GM23338 (cell line): ENCODE measurements around the gene ASPM. TPM values are rescaled to one million over a fixed set of nuclear protein-coding genes. Genes with fewer than 3 reads are reported as not detected.

Experiments used
- ATAC-seq: fragments of 200-7000 bp; cut with Tn5 transposase; 3 replicates; pipeline ENCODE4 v1.9.1; 2020
- DNase-seq: peaks from one replicate; pipeline ENCODE4 v3.0.0-alpha.2; 2015; ENCODE audit warnings: low spot score
- H2AFZ ChIP-seq: fragments of 200-600 bp; sonication (generic); 2 replicates; pipeline ENCODE4 v1.8.0; 2016; ENCODE audit warnings: antibody characterized with exemption, mild to moderate bottlenecking, moderate library complexity
- H3F3A ChIP-seq: fragments of 200-600 bp; sonication (generic); replicated peaks from 2 replicates; pipeline ENCODE4 v1.8.0; 2017; ENCODE audit warnings: antibody characterized with exemption, mixed run types, low read depth
- H3K27ac ChIP-seq: fragments of 200-600 bp; sonication (generic); 2 replicates; pipeline ENCODE4 v1.6.1; 2016; ENCODE audit warnings: low read depth
- H3K27me3 ChIP-seq: fragments of 200-600 bp; sonication (generic); 2 replicates; pipeline ENCODE4 v1.8.0; 2016; ENCODE audit warnings: mild to moderate bottlenecking, mixed run types, moderate library complexity; ENCODE audit not compliant: insufficient read depth
- H3K36me3 ChIP-seq: fragments of 200-600 bp; sonication (generic); 2 replicates; pipeline ENCODE4 v1.8.0; 2016; ENCODE audit warnings: mild to moderate bottlenecking; ENCODE audit not compliant: insufficient read depth
- H3K4me1 ChIP-seq: fragments of 200-600 bp; sonication (generic); 2 replicates; pipeline ENCODE4 v1.8.0; 2016; ENCODE audit warnings: mild to moderate bottlenecking, moderate library complexity; ENCODE audit not compliant: insufficient read depth
- H3K4me2 ChIP-seq: fragments of 200-600 bp; sonication (generic); 2 replicates; pipeline ENCODE4 v1.7.1; 2017; ENCODE audit warnings: mixed run types
- H3K4me3 ChIP-seq: fragments of 200-600 bp; sonication (generic); 2 replicates; pipeline ENCODE4 v1.6.1; 2016; ENCODE audit warnings: mixed run types
- H3K79me2 ChIP-seq: fragments of 200-600 bp; sonication (generic); replicated peaks from 2 replicates; pipeline ENCODE4 v1.8.0; 2017; ENCODE audit warnings: mild to moderate bottlenecking; ENCODE audit not compliant: insufficient read depth
- H3K9me2 ChIP-seq: fragments of 200-600 bp; sonication (generic); 2 replicates; pipeline ENCODE4 v1.8.0; 2017; ENCODE audit not compliant: insufficient read depth
- H4K20me1 ChIP-seq: fragments of 200-600 bp; sonication (generic); replicated peaks from 2 replicates; pipeline ENCODE4 v1.8.0; 2017; ENCODE audit warnings: mild to moderate bottlenecking; ENCODE audit not compliant: insufficient read depth
- H3K27ac Mint-ChIP-seq: 2 replicates; pipeline ENCODE4 v1.8.0; 2020; ENCODE audit warnings: inconsistent platforms, mild to moderate bottlenecking, moderate library complexity, mixed read lengths
- H3K27me3 Mint-ChIP-seq: 3 replicates; pipeline ENCODE4 v1.8.0; 2022; ENCODE audit warnings: low read depth, mild to moderate bottlenecking, moderate library complexity, mixed read lengths, inconsistent platforms; ENCODE audit not compliant: insufficient read depth, poor library complexity
- H3K36me3 Mint-ChIP-seq: 3 replicates; pipeline ENCODE4 v1.8.0; 2021; ENCODE audit warnings: low read depth, mild to moderate bottlenecking, inconsistent platforms, moderate library complexity, mixed read lengths
- H3K4me1 Mint-ChIP-seq: 3 replicates; pipeline ENCODE4 v1.8.0; 2020; ENCODE audit warnings: mild to moderate bottlenecking, inconsistent platforms, mixed read lengths
- H3K4me3 Mint-ChIP-seq: 3 replicates; pipeline ENCODE4 v1.8.0; 2021; ENCODE audit warnings: moderate library complexity, mild to moderate bottlenecking, inconsistent platforms, mixed read lengths
- H3K9me3 Mint-ChIP-seq: 3 replicates; pipeline ENCODE4 v1.8.0; 2020; ENCODE audit warnings: moderate library complexity, mild to moderate bottlenecking, inconsistent platforms, mixed read lengths
- CREB1 ChIP-seq: fragments of 250-450 bp; sonication (Bioruptor Pico); IDR thresholded peaks from 2 replicates; pipeline ENCODE4 v1.5.0; 2020; ENCODE audit warnings: low read depth, mild to moderate bottlenecking, moderate library complexity
- ETS1 ChIP-seq: IDR thresholded peaks from 2 replicates; pipeline ENCODE4 v1.6.1; 2016; ENCODE audit warnings: antibody characterized with exemption
- EZH2phosphoT487 ChIP-seq: fragments of 200-600 bp; sonication (generic); IDR thresholded peaks from one replicate; pipeline ENCODE4 v1.8.1; 2018; ENCODE audit warnings: antibody characterized with exemption; ENCODE audit not compliant: unreplicated experiment
- ZNF114 ChIP-seq: fragments of 250-450 bp; sonication (Bioruptor Pico); IDR thresholded peaks from 2 replicates; pipeline ENCODE4 v1.5.0; 2020; ENCODE audit warnings: mild to moderate bottlenecking, moderate library complexity
- ZNF331 ChIP-seq: fragments of 250-450 bp; sonication (Bioruptor Pico); IDR thresholded peaks from 2 replicates; pipeline ENCODE4 v1.5.0; 2020; ENCODE audit warnings: low read depth, mild to moderate bottlenecking, moderate library complexity
- ZNF462 ChIP-seq: fragments of 250-450 bp; sonication (Bioruptor Pico); IDR thresholded peaks from 2 replicates; pipeline ENCODE4 v1.5.0; 2020; ENCODE audit warnings: mild to moderate bottlenecking, moderate library complexity
- polyA plus RNA-seq: library from polyadenylated mRNA; unstranded; fragments of >200 nt; fragmentation: Nextera tagmentation; extraction: Ambion mirVana; gene quantifications from 2 replicates; pipeline ENCODE4 v1.2.1, GENCODE V29; 2016
- total RNA-seq: library from RNA; depleted of rRNA; stranded (reverse); fragments of >200 nt; shearing (Covaris generic); gene quantifications from 2 replicates; pipeline ENCODE4 v1.2.3, GENCODE V29; 2014

The ASPM gene
- total and polyA plus RNA-seq, 2 experiments from 2014 or later, result 36.8 to 64.9 TPM

GRCh38 chr1:197073978-197074377 is 72.5 kb downstream of the ASPM start:
- Histone ChIP-seq H3K27ac (no peak overlapping the region), H3K9me2 (peaks cover 8% of the 10 kb centered on the region), H3F3A (no peaks in the 10 kb centered on the region), H3K4me1 (no peaks in the 10 kb centered on the region), H4K20me1 (no peaks in the 10 kb centered on the region), H3K36me3 (no peaks in the 10 kb centered on the region), H3K4me2 (no peak overlapping the region), H3K79me2 (no peaks in the 10 kb centered on the region), H3K27me3 (no peaks in the 10 kb centered on the region), H3K4me3 (no peak overlapping the region), H2AFZ (no peak overlapping the region)
- Mint-ChIP-seq H3K36me3 (no peaks in the 10 kb centered on the region), H3K27me3 (no peaks in the 10 kb centered on the region), H3K4me1 (no peaks in the 10 kb centered on the region), H3K27ac (no peak overlapping the region), H3K9me3 (peaks cover 5% of the 10 kb centered on the region), H3K4me3 (no peak overlapping the region)
- ATAC-seq, result no peak
- no peak for TF ChIP-seq CREB1
- TF ChIP-seq ZNF462 (CRISPR knock-in tag), result no peak
- TF ChIP-seq ZNF331 (CRISPR knock-in tag), result no peak
- TF ChIP-seq ETS1, result no peak
- TF ChIP-seq ZNF114 (CRISPR knock-in tag), result no peak
- no peak for DNase-seq

- Histone ChIP-seq H3F3A (no peaks in the 10 kb centered on the region), H3K27me3 (no peaks in the 10 kb centered on the region), H4K20me1 (no peaks in the 10 kb centered on the region), H3K4me2 (no peak overlapping the region), H3K4me1 (no peaks in the 10 kb centered on the region), H3K36me3 (no peaks in the 10 kb centered on the region), H3K4me3 (no peak overlapping the region), H3K27ac (no peak overlapping the region), H3K9me2 (0 out of 2 replicates have a peak, but pooled peaks cover 7% of the 10 kb centered on the region), H3K79me2 (no peaks in the 10 kb centered on the region), H2AFZ (no peak overlapping the region)
- Mint-ChIP-seq H3K27me3 (no peaks in the 10 kb centered on the region), H3K4me1 (no peaks in the 10 kb centered on the region), H3K36me3 (no peaks in the 10 kb centered on the region), H3K4me3 (no peak overlapping the region), H3K27ac (no peak overlapping the region), H3K9me3 (peaks cover 7% of the 10 kb centered on the region)
- no peak for ATAC-seq
- DNase-seq, result no peak
- TF ChIP-seq EZH2phosphoT487, result no peak
- no peak for TF ChIP-seq ZNF462 (CRISPR knock-in tag)
These were observed 79.0 kb downstream of the ASPM start for GRCh38 chr1:197067457-197067818.
